Left ventricle myocardium superior (tissue), 1 donor: Measurements from ENCODE around the gene RPL18. TPM values are rescaled to one million over a fixed set of nuclear protein-coding genes. Genes with fewer than 3 reads are reported as not detected.
"Not testable (repeated sequence)": the region's sequence is repeated elsewhere in the genome, so short reads cannot be mapped to it uniquely, and the experiment has no call there.

Source experiments
- ATAC-seq: fragments of 200-7000 bp; cut with Tn5 transposase; one replicate; pipeline ENCODE4 v1.9.1; 2020; ENCODE audit warnings: mild to moderate bottlenecking, moderate library complexity
- DNase-seq: peaks from one replicate; pipeline ENCODE4 v3.0.0-alpha.2; 2020
- intact Hi-C: fragments of 100-400 bp; cut with micrococcal nuclease; formaldehyde crosslinking; loops from one replicate; pipeline ENCODE4 v1.11.0; 2022
- total RNA-seq: library from RNA; stranded (reverse); fragmentation: NEBNext Ultra II Directional; extraction: Animal tissue kit (Norgen Biotek cat#: 25700); gene quantifications from one replicate; pipeline ENCODE4 v1.2.1, GENCODE V29; 2021
- donor health status: DM: no; HTN: yes; CAD: no; lungs with severe emphysema.

Gene RPL18
- total RNA-seq, 1 donor from 2014 or later = 554 TPM

- intact Hi-C loops = no loop called here
- DNase-seq = no peak
- no peak for ATAC-seq
These were observed 19.8 kb downstream of the RPL18 start for GRCh38 chr19:48598996-48599700.

- DNase-seq (no peak), ATAC-seq (no peak)
- intact Hi-C loops = no loop called here
These were observed 22.1 kb downstream of the RPL18 start for GRCh38 chr19:48596679-48597465.

- intact Hi-C loops = no loop called here
- ATAC-seq (no peak), DNase-seq (no peak)
These were observed 22.7 kb downstream of the RPL18 start for GRCh38 chr19:48596237-48596636.

- intact Hi-C loops = no loop called here
- no peak for DNase-seq
- no peak for ATAC-seq
These were observed 23.1 kb downstream of the RPL18 start for GRCh38 chr19:48595833-48596232.

- ATAC-seq (no peak), DNase-seq (no peak)
- intact Hi-C loops = no loop called here
These were observed 23.8 kb downstream of the RPL18 start for GRCh38 chr19:48595171-48595570.

- DNase-seq = no peak
- intact Hi-C loops = no loop called here
These were observed 28.0 kb downstream of the RPL18 start for GRCh38 chr19:48591021-48591420.

GRCh38 chr19:48588670-48589401 is 30.1 kb downstream of the RPL18 start:
- DNase-seq (peak; percentile 97), ATAC-seq (peak; percentile 88)
- intact Hi-C loops = loop anchor here (10.0 kb wide), 1 partner anchor 84 kb away; no protein-coding TSS in a partner anchor

More at GRCh38 chr19:48591021-48591420, 28.0 kb downstream of the RPL18 start:
- no peak for ATAC-seq

- ATAC-seq (no peak), DNase-seq (no peak)
- intact Hi-C loops = loop anchor here (10.0 kb wide), 1 partner anchor 83 kb away; no protein-coding TSS in a partner anchor
These were observed 31.6 kb downstream of the RPL18 start for GRCh38 chr19:48587387-48587786.

- intact Hi-C loops = loop anchor here (10.0 kb wide), 1 partner anchor 77 kb away; no protein-coding TSS in a partner anchor
- DNase-seq (no peak), ATAC-seq (no peak)
These were observed 36.8 kb downstream of the RPL18 start for GRCh38 chr19:48582168-48582567.

GRCh38 chr19:48578891-48579290 is 40.1 kb downstream of the RPL18 start:
- ATAC-seq (no peak), DNase-seq (no peak)
- intact Hi-C loops = no loop called here

- not testable (repeated sequence) for DNase-seq, ATAC-seq
These were observed 41.1 kb downstream of the RPL18 start for GRCh38 chr19:48577908-48578307.

GRCh38 chr19:48575931-48576622 is 42.9 kb downstream of the RPL18 start:
- intact Hi-C loops = no loop called here
- no peak for ATAC-seq
- no peak for DNase-seq

More at GRCh38 chr19:48577908-48578307, 41.1 kb downstream of the RPL18 start:
- intact Hi-C loops = not testable (repeated sequence)

GRCh38 chr19:48573163-48573505 is 45.8 kb downstream of the RPL18 start:
- intact Hi-C loops = no loop called here
- peak; percentile 51 for DNase-seq
- peak; percentile 44 for ATAC-seq

GRCh38 chr19:48571378-48572162 is 47.4 kb downstream of the RPL18 start:
- no peak for DNase-seq
- ATAC-seq = no peak
- intact Hi-C loops = no loop called here

- DNase-seq (no peak), ATAC-seq (no peak)
- intact Hi-C loops = no loop called here
These were observed 49.2 kb downstream of the RPL18 start for GRCh38 chr19:48569814-48570213.

- DNase-seq (peak; percentile 93), ATAC-seq (peak; percentile 99)
- intact Hi-C loops = no loop called here
These were observed 50.6 kb downstream of the RPL18 start for GRCh38 chr19:48568345-48568886.
